NCI-H460 (cell line): ENCODE results near the gene RNU1-2. TPM values are rescaled to one million over a fixed set of nuclear protein-coding genes. Genes with fewer than 3 reads are reported as not detected.

Experiments used
- small RNA-seq, 2 experiments: library from RNA; depleted of rRNA; stranded (forward); fragments of <200 nt; gene quantifications; one replicate each; pipeline ENCODE3, GENCODE V24; 2014
- total RNA-seq: library from RNA; depleted of rRNA; stranded (reverse); fragments of >200 nt; shearing (Covaris generic); gene quantifications from 2 replicates; pipeline ENCODE4 v1.2.3, GENCODE V29; 2014; rRNA removed

The RNU1-2 gene
- total RNA-seq, 1 experiment from 2014 or later: under 0.01 TPM

Small RNA genes lying within 50 kb of the gene (small RNA-seq; reads per million reads assigned to genes)
- gene MIR3675 (0 reads per million in 2 experiments), gene RNU1-2 (0 reads per million in 2 experiments), gene RNU1-5P (0 reads per million in 2 experiments)

Other genes with a start within 250 kb of the RNU1-2 start
- gene RNU1-3, start 229.0 kb upstream of the RNU1-2 start, total RNA-seq: under 0.01 TPM in 2 replicates
- gene RNU1-4, start 155.5 kb upstream of the RNU1-2 start, total RNA-seq: under 0.01 TPM in 2 replicates
- 3.3 and 4.8 TPM in 2 replicates for gene CROCC, start 26.0 kb downstream of the RNU1-2 start, total RNA-seq
- 0.49 and 0.52 TPM in 2 replicates for gene MFAP2, start 84.6 kb downstream of the RNU1-2 start, total RNA-seq
- 23.2 and 30.9 TPM in 2 replicates for gene ATP13A2, start 115.9 kb downstream of the RNU1-2 start, total RNA-seq
- gene SDHB, start 158.1 kb downstream of the RNU1-2 start, total RNA-seq: 233 and 251 TPM in 2 replicates
- 0.10 TPM in 1 of 2 replicates, not detected in the other for gene PADI2, start 223.5 kb downstream of the RNU1-2 start, total RNA-seq